Sigmoid colon (tissue), 7 donors: ENCODE data around the gene SLC26A9. TPM values are rescaled to one million over a fixed set of nuclear protein-coding genes. Genes with fewer than 3 reads are reported as not detected.

Experiments used
- DNase-seq: peaks from one replicate; pipeline ENCODE4 v3.0.0-alpha.2; 2019
- H3K27ac ChIP-seq, 4 donors: fragments of 200-600 bp; sonication (generic); one replicate each; pipeline ENCODE4 v1.5.1; 2016 to 2019; ENCODE audit warnings: mild to moderate bottlenecking in 1 of 4
- H3K27me3 ChIP-seq, 3 donors: fragments of 200-600 bp; sonication (generic); one replicate each; pipeline ENCODE4 v1.5.1; 2019; ENCODE audit warnings: mild to moderate bottlenecking in 1 of 3
- H3K36me3 ChIP-seq, 4 donors: fragments of 200-600 bp; sonication (generic); one replicate each; pipeline ENCODE4 v1.5.1; 2016 to 2019
- H3K4me1 ChIP-seq, 4 donors: fragments of 200-600 bp; sonication (generic); one replicate each; pipeline ENCODE4 v1.5.1; 2017 to 2019
- H3K4me3 ChIP-seq, 4 donors: fragments of 200-600 bp; sonication (generic); one replicate each; pipeline ENCODE4 v1.5.1; 2017 to 2019; ENCODE audit warnings: mild to moderate bottlenecking in 2 of 4, moderate library complexity in 1 of 4
- H3K9me3 ChIP-seq, 4 donors: fragments of 200-600 bp in 3 of 4; sonication (generic) in 3 of 4; one replicate each; pipeline versions ENCODE4 v1.5.1 to v1.6.1; 2013 to 2019
- CTCF ChIP-seq, 4 experiments: fragments of 450-650 bp in 3 of 4; fragments of 200-600 bp in 1 of 4; IDR thresholded peaks; one replicate each; pipeline ENCODE4 v1.5.1; 2016 to 2019; ENCODE audit warnings: antibody characterized with exemption in 4 of 4, mild to moderate bottlenecking in 3 of 4, moderate library complexity in 2 of 4
- EP300 ChIP-seq, 4 donors: sonication (generic); formaldehyde crosslinking; IDR thresholded peaks; one replicate each; pipeline ENCODE4 v1.6.1; 2017; ENCODE audit warnings: antibody characterized with exemption in 4 of 4
- POLR2A ChIP-seq, 2 donors: fragments of 450-650 bp; IDR thresholded peaks; one replicate each; pipeline ENCODE4 v1.6.1; 2016; ENCODE audit warnings: antibody characterized with exemption in 2 of 2, mild to moderate bottlenecking in 2 of 2, moderate library complexity in 2 of 2
- POLR2AphosphoS5 ChIP-seq, 4 donors: sonication (generic); formaldehyde crosslinking; IDR thresholded peaks; one replicate each; pipeline ENCODE4 v1.6.1; 2017; ENCODE audit warnings: antibody characterized with exemption in 4 of 4
- WGBS, 2 donors: extraction: QIAGEN DNeasy Blood & Tissue Kit; methylation state at CpG; one replicate each; pipeline ENCODE4 v1.1.7; 2013; 5-methylcytosine and 5-hydroxymethylcytosine counted together
- intact Hi-C: fragments of 100-400 bp; cut with DNase I; formaldehyde crosslinking; loops from one replicate; pipeline ENCODE4 v1.15.1; 2023
- polyA plus RNA-seq, 3 donors: library from polyadenylated mRNA; stranded (reverse); fragments of 200-250 nt; gene quantifications; one replicate each; pipeline ENCODE4 v1.2.3, GENCODE V29; 2013
- total RNA-seq, 4 donors: library from RNA; depleted of rRNA; stranded (reverse); fragments of >200 nt; gene quantifications; one replicate each; pipeline ENCODE4 v1.1.0, GENCODE V29; 2016
- donor health status: healthy with polysubstance abuse.
- donor health status: Bipolar disorder and iron deficiency.
- donor health status: healthy.

The SLC26A9 gene
- total and polyA plus RNA-seq, 7 donors = 0.60 TPM; not detected in 6

- TF ChIP-seq EP300 (IDR thresholded peaks at IDR 0.05) (no peak), CTCF (IDR thresholded peaks at IDR 0.05) (no peak), POLR2A (IDR thresholded peaks at IDR 0.05) (no peak), POLR2AphosphoS5 (IDR thresholded peaks at IDR 0.05) (no peak)
- Histone ChIP-seq H3K27me3 (peaks cover 0 to 15% (median 0%) of the 10 kb centered on the region in 3 donors), H3K9me3 (no peaks in the 10 kb centered on the region), H3K36me3 (no peaks in the 10 kb centered on the region), H3K27ac (no peak overlapping the region), H3K4me3 (no peak overlapping the region), H3K4me1 (no peaks in the 10 kb centered on the region)
- intact Hi-C loops = no loop called here
- 36 to 73% methylated on average over 4 of the region's 4 CpGs for WGBS, 2 donors
- DNase-seq = no peak
Measured at GRCh38 chr1:205947024-205947423, 3.8 kb upstream of the SLC26A9 start.

- no peak for DNase-seq
- intact Hi-C loops = no loop called here
- Histone ChIP-seq H3K4me1 (no peaks in the 10 kb centered on the region), H3K27me3 (peaks cover 0 to 15% (median 0%) of the 10 kb centered on the region in 3 donors), H3K9me3 (no peaks in the 10 kb centered on the region), H3K27ac (no peak overlapping the region), H3K36me3 (no peaks in the 10 kb centered on the region), H3K4me3 (no peak overlapping the region)
- TF ChIP-seq POLR2A (IDR thresholded peaks at IDR 0.05) (no peak), CTCF (IDR thresholded peaks at IDR 0.05) (no peak), EP300 (IDR thresholded peaks at IDR 0.05) (no peak), POLR2AphosphoS5 (IDR thresholded peaks at IDR 0.05) (no peak)
- 77 to 87% methylated on average over 3 of the region's 3 CpGs for WGBS, 2 donors
Measured at GRCh38 chr1:205945069-205945468, 1.8 kb upstream of the SLC26A9 start.

- Histone ChIP-seq H3K27me3 (peaks cover 0 to 15% (median 0%) of the 10 kb centered on the region in 3 donors), H3K36me3 (no peaks in the 10 kb centered on the region), H3K4me1 (no peaks in the 10 kb centered on the region), H3K27ac (no peak overlapping the region), H3K4me3 (no peak overlapping the region), H3K9me3 (no peaks in the 10 kb centered on the region)
- DNase-seq = no peak
- intact Hi-C loops = no loop called here
- TF ChIP-seq EP300 (IDR thresholded peaks at IDR 0.05) (no peak), POLR2A (IDR thresholded peaks at IDR 0.05) (no peak), CTCF (IDR thresholded peaks at IDR 0.05) (no peak), POLR2AphosphoS5 (IDR thresholded peaks at IDR 0.05) (no peak)
- WGBS, 2 donors = 71 to 82% methylated on average over 4 of the region's 4 CpGs
Measured at GRCh38 chr1:205944525-205944924, 1.3 kb upstream of the SLC26A9 start.

- TF ChIP-seq POLR2A (IDR thresholded peaks at IDR 0.05) (no peak), EP300 (IDR thresholded peaks at IDR 0.05) (no peak), POLR2AphosphoS5 (IDR thresholded peaks at IDR 0.05) (no peak), CTCF (IDR thresholded peaks at IDR 0.05) (no peak)
- Histone ChIP-seq H3K27ac (no peak overlapping the region), H3K36me3 (no peaks in the 10 kb centered on the region), H3K4me1 (no peaks in the 10 kb centered on the region), H3K27me3 (peaks cover 0 to 15% (median 0%) of the 10 kb centered on the region in 3 donors), H3K9me3 (no peaks in the 10 kb centered on the region), H3K4me3 (no peak overlapping the region)
- intact Hi-C loops = no loop called here
- WGBS, 2 donors = 75 to 87% methylated on average over 12 of the region's 12 CpGs
- DNase-seq = no peak
Measured at GRCh38 chr1:205942631-205943159, 561 bp downstream of the SLC26A9 start.

- TF ChIP-seq CTCF (IDR thresholded peaks at IDR 0.05) (no peak), EP300 (IDR thresholded peaks at IDR 0.05) (no peak), POLR2A (IDR thresholded peaks at IDR 0.05) (no peak), POLR2AphosphoS5 (IDR thresholded peaks at IDR 0.05) (no peak)
- H3K36me3 ChIP-seq = no peaks in the 10 kb centered on the region
- intact Hi-C loops = no loop called here
- no peak overlapping the region for H3K4me3 ChIP-seq
- no peaks in the 10 kb centered on the region for H3K9me3 ChIP-seq
- WGBS, 2 donors = 75 to 82% methylated on average over 5 of the region's 5 CpGs
- peaks cover 0 to 15% (median 0%) of the 10 kb centered on the region in 3 donors for H3K27me3 ChIP-seq
- no peaks in the 10 kb centered on the region for H3K4me1 ChIP-seq
- H3K27ac ChIP-seq = no peak overlapping the region
- no peak for DNase-seq
Measured at GRCh38 chr1:205940710-205941109, 2.5 kb downstream of the SLC26A9 start.
